Neutrophil (primary cell): Measurements from ENCODE around the gene ZNF397.
A peak's percentile ranks its signal among the peaks of the same experiment; 100 is the strongest.

Experiments used
- H3K27ac ChIP-seq: fragments of 200-600 bp; sonication (generic); 2 replicates; pipeline ENCODE4 v1.5.1; 2016; ENCODE audit warnings: mild to moderate bottlenecking, moderate library complexity
- H3K27me3 ChIP-seq: fragments of 200-600 bp; sonication (generic); 2 replicates; pipeline ENCODE4 v1.6.0; 2016; ENCODE audit warnings: mild to moderate bottlenecking
- H3K36me3 ChIP-seq: fragments of 200-600 bp; sonication (generic); 2 replicates; pipeline ENCODE4 v1.5.1; 2017
- H3K4me1 ChIP-seq, 2 experiments: fragments of 200-600 bp in 1 of 2; sonication (generic) in 1 of 2; 1 replicate in 1 of 2; 2 replicates in 1 of 2; pipeline versions ENCODE4 v1.5.1 to v1.6.1; 2013 to 2016; ENCODE audit warnings: low read depth in 1 of 2, low read length in 1 of 2, mild to moderate bottlenecking in 1 of 2, moderate library complexity in 1 of 2; ENCODE audit not compliant: control insufficient read depth in 1 of 2, insufficient read depth in 1 of 2
- H3K4me3 ChIP-seq, 2 experiments: fragments of 200-600 bp in 1 of 2; sonication (generic) in 1 of 2; 1 replicate in 1 of 2; 2 replicates in 1 of 2; pipeline ENCODE4 v1.5.1; 2013 to 2016; ENCODE audit warnings: low read depth in 1 of 2, low read length in 1 of 2, mild to moderate bottlenecking in 1 of 2, moderate library complexity in 1 of 2
- H3K9me3 ChIP-seq: fragments of 200-600 bp; sonication (generic); 2 replicates; pipeline ENCODE4 v1.5.1; 2016
- TF ChIP-seq, protein P1 (sequence below): fragments of 200-600 bp; sonication (generic); IDR thresholded peaks from 2 replicates; pipeline ENCODE4 v1.5.1; 2016; ENCODE audit warnings: antibody characterized with exemption

The ZNF397 gene

DNA sequence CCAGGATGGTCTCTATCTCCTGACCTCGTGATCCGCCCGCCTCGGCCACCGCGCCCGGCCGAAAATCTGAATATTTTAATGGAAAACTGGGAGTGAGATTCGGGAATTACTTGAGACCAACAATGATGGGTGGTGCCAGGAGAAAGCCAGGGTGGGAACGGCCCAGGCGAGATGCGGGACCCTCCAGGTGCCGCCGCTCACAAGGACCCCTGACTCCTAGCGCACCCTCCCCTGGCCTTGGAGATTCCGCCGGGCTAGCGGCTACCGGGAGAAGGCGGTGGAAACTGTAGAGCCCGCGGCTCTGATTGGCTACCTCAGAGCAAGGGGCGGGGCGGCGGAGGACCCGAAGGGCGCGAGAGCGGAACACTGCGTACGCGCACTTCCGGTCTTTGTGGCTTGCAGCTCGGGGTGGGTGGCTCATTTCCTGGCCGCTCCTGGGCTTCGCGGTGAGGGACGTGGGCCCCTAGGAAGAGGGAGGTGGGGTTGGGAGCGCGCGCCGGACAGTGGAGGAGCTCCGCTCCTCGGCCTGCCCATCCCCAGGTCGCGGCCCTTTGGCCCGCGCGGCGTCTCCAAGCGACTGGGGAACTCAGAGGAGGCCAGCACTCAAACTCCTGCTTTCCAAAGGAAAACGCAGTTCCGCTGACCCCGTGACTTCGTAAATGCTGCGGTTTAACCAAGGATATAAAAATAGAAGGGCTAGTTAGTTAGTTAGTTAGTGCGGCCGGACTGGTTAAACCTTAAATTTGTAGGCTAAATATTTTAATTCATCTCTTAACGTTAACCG is at the start of gene ZNF397:
TSS of gene ZNF397 (plus strand) at position 371 of the 784 bp plus-strand sequence. CDS start 1,437 bp downstream, outside the sequence.
- peaks cover 36% of the 10 kb centered on the region for H3K36me3 ChIP-seq
- H3K27ac ChIP-seq: peak within 1 kb of the TSS; percentile 91
- H3K4me1 ChIP-seq: peaks cover 14 to 15% of the 10 kb centered on the region in 2 experiments
- H3K27me3 ChIP-seq: no peaks in the 10 kb centered on the region
- no peaks in the 10 kb centered on the region for H3K9me3 ChIP-seq
- TF ChIP-seq, protein P1, sequence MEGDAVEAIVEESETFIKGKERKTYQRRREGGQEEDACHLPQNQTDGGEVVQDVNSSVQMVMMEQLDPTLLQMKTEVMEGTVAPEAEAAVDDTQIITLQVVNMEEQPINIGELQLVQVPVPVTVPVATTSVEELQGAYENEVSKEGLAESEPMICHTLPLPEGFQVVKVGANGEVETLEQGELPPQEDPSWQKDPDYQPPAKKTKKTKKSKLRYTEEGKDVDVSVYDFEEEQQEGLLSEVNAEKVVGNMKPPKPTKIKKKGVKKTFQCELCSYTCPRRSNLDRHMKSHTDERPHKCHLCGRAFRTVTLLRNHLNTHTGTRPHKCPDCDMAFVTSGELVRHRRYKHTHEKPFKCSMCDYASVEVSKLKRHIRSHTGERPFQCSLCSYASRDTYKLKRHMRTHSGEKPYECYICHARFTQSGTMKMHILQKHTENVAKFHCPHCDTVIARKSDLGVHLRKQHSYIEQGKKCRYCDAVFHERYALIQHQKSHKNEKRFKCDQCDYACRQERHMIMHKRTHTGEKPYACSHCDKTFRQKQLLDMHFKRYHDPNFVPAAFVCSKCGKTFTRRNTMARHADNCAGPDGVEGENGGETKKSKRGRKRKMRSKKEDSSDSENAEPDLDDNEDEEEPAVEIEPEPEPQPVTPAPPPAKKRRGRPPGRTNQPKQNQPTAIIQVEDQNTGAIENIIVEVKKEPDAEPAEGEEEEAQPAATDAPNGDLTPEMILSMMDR: peak; percentile 51
- peak within 1 kb of the TSS; percentile 71 to 78 for H3K4me3 ChIP-seq

DNA sequence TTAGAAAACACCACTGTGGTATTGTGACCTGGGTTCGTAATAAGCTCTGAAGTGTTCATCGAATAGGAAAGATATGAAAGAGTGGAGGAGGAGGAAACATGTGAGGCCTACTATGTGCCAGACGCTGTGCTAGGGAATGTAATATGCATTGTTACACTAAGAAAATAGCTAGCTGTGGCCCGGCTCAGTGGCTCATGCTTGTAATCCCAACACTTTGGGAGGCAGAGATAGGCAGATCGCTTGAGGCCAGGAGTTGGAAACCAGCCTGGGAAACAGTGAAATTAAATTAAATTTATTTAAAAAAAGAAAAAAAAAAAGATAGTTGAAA is 49.2 kb upstream of the ZNF397 start:
- Histone ChIP-seq H3K9me3 (no peaks in the 10 kb centered on the region), H3K27me3 (no peaks in the 10 kb centered on the region), H3K27ac (no peak overlapping the region), H3K4me1 (no peaks in the 10 kb centered on the region), H3K36me3 (no peaks in the 10 kb centered on the region), H3K4me3 (no peak overlapping the region)
- TF ChIP-seq, protein P1: no peak

DNA sequence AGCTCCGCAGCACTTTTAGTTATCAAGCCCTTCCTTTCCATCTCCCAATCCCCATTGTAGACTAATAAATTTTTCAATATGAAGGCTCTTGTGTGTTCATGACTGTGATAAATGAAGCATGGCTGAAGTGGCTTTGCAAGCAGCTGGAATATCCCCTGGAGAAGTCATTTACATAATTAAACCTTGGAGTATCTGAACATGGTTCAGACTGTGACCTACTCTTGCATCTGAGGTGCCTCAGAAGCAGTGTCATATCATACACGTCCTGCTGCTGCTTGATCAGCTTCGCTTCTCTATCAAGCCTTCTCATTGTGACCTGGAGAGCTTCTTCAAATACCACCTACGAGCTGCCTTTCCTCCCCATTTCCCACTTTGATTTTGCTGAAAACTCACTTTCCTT is 48.4 kb upstream of the ZNF397 start:
- H3K4me3 ChIP-seq: no peak overlapping the region
- H3K36me3 ChIP-seq: no peaks in the 10 kb centered on the region
- H3K27me3 ChIP-seq: no peaks in the 10 kb centered on the region
- H3K4me1 ChIP-seq: no peaks in the 10 kb centered on the region
- TF ChIP-seq, protein P1: no peak
- no peaks in the 10 kb centered on the region for H3K9me3 ChIP-seq
- H3K27ac ChIP-seq: no peak overlapping the region

DNA sequence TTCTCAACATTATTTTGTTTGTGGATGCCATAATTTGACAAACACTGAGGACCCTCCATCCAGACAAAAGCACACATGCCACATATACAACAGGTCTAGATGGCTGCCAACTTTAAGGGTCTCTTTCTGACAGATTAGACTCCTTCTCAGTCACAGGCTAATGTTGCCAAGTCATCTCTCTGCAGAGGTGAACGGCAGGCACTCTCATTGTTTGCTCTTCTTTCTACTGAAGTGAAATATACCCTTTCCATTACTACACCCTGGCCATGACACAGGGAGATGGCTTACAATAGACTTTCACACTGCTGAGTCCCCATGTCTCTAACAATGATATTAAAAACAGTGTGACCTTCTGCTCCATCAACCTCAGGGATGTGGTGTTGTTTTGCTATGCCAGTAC is 47.5 kb upstream of the ZNF397 start:
- H3K36me3 ChIP-seq: no peaks in the 10 kb centered on the region
- TF ChIP-seq, protein P1: no peak
- no peaks in the 10 kb centered on the region for H3K27me3 ChIP-seq
- no peak overlapping the region for H3K4me3 ChIP-seq
- no peak overlapping the region for H3K27ac ChIP-seq
- H3K4me1 ChIP-seq: no peaks in the 10 kb centered on the region
- H3K9me3 ChIP-seq: no peaks in the 10 kb centered on the region

DNA sequence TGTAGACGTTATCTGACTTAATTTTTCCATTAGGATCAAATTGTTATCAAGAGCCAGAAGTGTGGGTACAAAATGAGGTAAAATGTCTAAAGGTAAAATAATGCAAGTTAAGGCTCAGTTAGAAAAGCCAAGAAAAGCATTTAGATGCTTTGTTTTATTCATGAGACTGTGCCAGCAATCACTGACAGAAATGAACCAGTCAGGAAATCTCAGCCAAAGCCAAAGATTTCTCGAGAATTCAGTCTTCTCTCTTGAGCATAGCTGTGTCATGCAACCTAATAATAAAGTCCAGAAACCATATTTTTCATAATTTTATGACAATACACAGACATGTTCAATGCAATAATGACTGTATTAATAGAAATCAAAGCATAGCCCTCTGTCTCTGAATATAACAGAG is 43.5 kb upstream of the ZNF397 start:
- TF ChIP-seq, protein P1: no peak
- H3K27me3 ChIP-seq: no peaks in the 10 kb centered on the region
- no peaks in the 10 kb centered on the region for H3K36me3 ChIP-seq
- H3K9me3 ChIP-seq: no peaks in the 10 kb centered on the region
- H3K4me1 ChIP-seq: no peaks in the 10 kb centered on the region
- H3K27ac ChIP-seq: no peak overlapping the region
- no peak overlapping the region for H3K4me3 ChIP-seq
